ENCODE results near the gene HS6ST3. TPM values are rescaled to one million over a fixed set of nuclear protein-coding genes. Genes with fewer than 3 reads are reported as not detected.

HS6ST3 gene
- total and polyA plus RNA-seq, 8 donors = 0.65 to 3.4 (median 1.8) TPM

GRCh38 chr13:96794669-96795068, 704.8 kb downstream of the HS6ST3 start:
- Histone ChIP-seq H3K27me3 (no peaks in the 10 kb centered on the region), H3K9me3 (no peaks in the 10 kb centered on the region), H3K4me1 (peaks cover 0 to 7% (median 0%) of the 10 kb centered on the region in 3 donors), H3K4me3 (no peak overlapping the region), H3K36me3 (no peaks in the 10 kb centered on the region), H3K27ac (no peak overlapping the region)
- intact Hi-C loops (cut with DNase I) = no loop called here
- TF ChIP-seq CTCF (IDR thresholded peaks at IDR 0.05) = no peak
- ATAC-seq = no peak
- no peak for DNase-seq
- no peak for FAIRE-seq

- intact Hi-C loops (cut with DNase I) = no loop called here
- no peak for ATAC-seq
- peaks cover 0 to 7% (median 0%) of the 10 kb centered on the region in 3 donors for H3K4me1 ChIP-seq
- H3K36me3 ChIP-seq = no peaks in the 10 kb centered on the region
- no peak for DNase-seq
- no peak for FAIRE-seq
- H3K27ac ChIP-seq = no peak overlapping the region
- no peak for TF ChIP-seq CTCF (IDR thresholded peaks at IDR 0.05)
- no peak overlapping the region for H3K4me3 ChIP-seq
- no peaks in the 10 kb centered on the region for H3K27me3 ChIP-seq
- no peaks in the 10 kb centered on the region for H3K9me3 ChIP-seq
- 87 to 93% methylated on average over 2 of the region's 2 CpGs for WGBS, 2 donors
Measured at GRCh38 chr13:96795670-96796069, 705.8 kb downstream of the HS6ST3 start.

- Histone ChIP-seq H3K4me1 (peaks cover 0 to 7% (median 0%) of the 10 kb centered on the region in 3 donors), H3K9me3 (no peaks in the 10 kb centered on the region), H3K27ac (no peak overlapping the region), H3K36me3 (no peaks in the 10 kb centered on the region), H3K27me3 (no peaks in the 10 kb centered on the region), H3K4me3 (no peak overlapping the region)
- DNase-seq = no peak
- WGBS, 2 donors = 80% methylated on average over 2 of the region's 2 CpGs
- FAIRE-seq = no peak
- no peak for ATAC-seq
- TF ChIP-seq CTCF (IDR thresholded peaks at IDR 0.05) = no peak
- intact Hi-C loops (cut with DNase I) = no loop called here
Measured at GRCh38 chr13:96796091-96796633, 706.3 kb downstream of the HS6ST3 start.

- H3K4me3 ChIP-seq = no peak overlapping the region
- WGBS, 2 donors = 18 to 41% methylated on average over 1 of the region's 1 CpG
- no peak for TF ChIP-seq CTCF (IDR thresholded peaks at IDR 0.05)
- H3K27ac ChIP-seq = no peak overlapping the region
- no peaks in the 10 kb centered on the region for H3K27me3 ChIP-seq
- DNase-seq (no peak), ATAC-seq (no peak), FAIRE-seq (no peak)
- H3K4me1 ChIP-seq = peaks cover 0 to 4% (median 0%) of the 10 kb centered on the region in 3 donors
- H3K36me3 ChIP-seq = no peaks in the 10 kb centered on the region
- intact Hi-C loops (cut with DNase I) = no loop called here
- H3K9me3 ChIP-seq = no peaks in the 10 kb centered on the region
Measured at GRCh38 chr13:96797136-96797535, 707.2 kb downstream of the HS6ST3 start.

GRCh38 chr13:96803456-96804100, 713.7 kb downstream of the HS6ST3 start:
- intact Hi-C loops (cut with DNase I) = no loop called here
- no peaks in the 10 kb centered on the region for H3K27me3 ChIP-seq
- DNase-seq = no peak

More at GRCh38 chr13:96803456-96804100, 713.7 kb downstream of the HS6ST3 start:
- TF ChIP-seq CTCF (IDR thresholded peaks at IDR 0.05) = no peak
- Histone ChIP-seq H3K9me3 (peaks cover 0 to 3% (median 0%) of the 10 kb centered on the region in 4 donors), H3K27ac (no peak overlapping the region), H3K4me1 (no peaks in the 10 kb centered on the region), H3K4me3 (no peak overlapping the region), H3K36me3 (no peaks in the 10 kb centered on the region)
- 86 to 89% methylated on average over 3 of the region's 3 CpGs for whole genome bisulfite sequencing, 2 donors
- ATAC-seq (no peak), FAIRE-seq (no peak)
